LNCaP clone FGC (cell line): ENCODE results near the gene PHF3.
A peak's percentile ranks its signal among the peaks of the same experiment; 100 is the strongest.

Experiments used
- DNase-seq: peaks from one replicate; pipeline ENCODE4 v3.0.0-alpha.2; 2011; ENCODE audit warnings: low read depth
- H3K4me3 ChIP-seq: 2 replicates; pipeline ENCODE4 v1.5.1; 2011; ENCODE audit warnings: mild to moderate bottlenecking, low read depth, low read length, control low read depth
- CTCF ChIP-seq: IDR thresholded peaks from 2 replicates; pipeline ENCODE4 v1.5.1; 2012; ENCODE audit warnings: mild to moderate bottlenecking; ENCODE audit not compliant: control insufficient read depth, insufficient read depth; ENCODE audit errors: extremely low read depth

PHF3 gene, protein sequence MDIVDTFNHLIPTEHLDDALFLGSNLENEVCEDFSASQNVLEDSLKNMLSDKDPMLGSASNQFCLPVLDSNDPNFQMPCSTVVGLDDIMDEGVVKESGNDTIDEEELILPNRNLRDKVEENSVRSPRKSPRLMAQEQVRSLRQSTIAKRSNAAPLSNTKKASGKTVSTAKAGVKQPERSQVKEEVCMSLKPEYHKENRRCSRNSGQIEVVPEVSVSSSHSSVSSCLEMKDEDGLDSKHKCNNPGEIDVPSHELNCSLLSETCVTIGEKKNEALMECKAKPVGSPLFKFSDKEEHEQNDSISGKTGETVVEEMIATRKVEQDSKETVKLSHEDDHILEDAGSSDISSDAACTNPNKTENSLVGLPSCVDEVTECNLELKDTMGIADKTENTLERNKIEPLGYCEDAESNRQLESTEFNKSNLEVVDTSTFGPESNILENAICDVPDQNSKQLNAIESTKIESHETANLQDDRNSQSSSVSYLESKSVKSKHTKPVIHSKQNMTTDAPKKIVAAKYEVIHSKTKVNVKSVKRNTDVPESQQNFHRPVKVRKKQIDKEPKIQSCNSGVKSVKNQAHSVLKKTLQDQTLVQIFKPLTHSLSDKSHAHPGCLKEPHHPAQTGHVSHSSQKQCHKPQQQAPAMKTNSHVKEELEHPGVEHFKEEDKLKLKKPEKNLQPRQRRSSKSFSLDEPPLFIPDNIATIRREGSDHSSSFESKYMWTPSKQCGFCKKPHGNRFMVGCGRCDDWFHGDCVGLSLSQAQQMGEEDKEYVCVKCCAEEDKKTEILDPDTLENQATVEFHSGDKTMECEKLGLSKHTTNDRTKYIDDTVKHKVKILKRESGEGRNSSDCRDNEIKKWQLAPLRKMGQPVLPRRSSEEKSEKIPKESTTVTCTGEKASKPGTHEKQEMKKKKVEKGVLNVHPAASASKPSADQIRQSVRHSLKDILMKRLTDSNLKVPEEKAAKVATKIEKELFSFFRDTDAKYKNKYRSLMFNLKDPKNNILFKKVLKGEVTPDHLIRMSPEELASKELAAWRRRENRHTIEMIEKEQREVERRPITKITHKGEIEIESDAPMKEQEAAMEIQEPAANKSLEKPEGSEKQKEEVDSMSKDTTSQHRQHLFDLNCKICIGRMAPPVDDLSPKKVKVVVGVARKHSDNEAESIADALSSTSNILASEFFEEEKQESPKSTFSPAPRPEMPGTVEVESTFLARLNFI (N-terminal part only)

DNA sequence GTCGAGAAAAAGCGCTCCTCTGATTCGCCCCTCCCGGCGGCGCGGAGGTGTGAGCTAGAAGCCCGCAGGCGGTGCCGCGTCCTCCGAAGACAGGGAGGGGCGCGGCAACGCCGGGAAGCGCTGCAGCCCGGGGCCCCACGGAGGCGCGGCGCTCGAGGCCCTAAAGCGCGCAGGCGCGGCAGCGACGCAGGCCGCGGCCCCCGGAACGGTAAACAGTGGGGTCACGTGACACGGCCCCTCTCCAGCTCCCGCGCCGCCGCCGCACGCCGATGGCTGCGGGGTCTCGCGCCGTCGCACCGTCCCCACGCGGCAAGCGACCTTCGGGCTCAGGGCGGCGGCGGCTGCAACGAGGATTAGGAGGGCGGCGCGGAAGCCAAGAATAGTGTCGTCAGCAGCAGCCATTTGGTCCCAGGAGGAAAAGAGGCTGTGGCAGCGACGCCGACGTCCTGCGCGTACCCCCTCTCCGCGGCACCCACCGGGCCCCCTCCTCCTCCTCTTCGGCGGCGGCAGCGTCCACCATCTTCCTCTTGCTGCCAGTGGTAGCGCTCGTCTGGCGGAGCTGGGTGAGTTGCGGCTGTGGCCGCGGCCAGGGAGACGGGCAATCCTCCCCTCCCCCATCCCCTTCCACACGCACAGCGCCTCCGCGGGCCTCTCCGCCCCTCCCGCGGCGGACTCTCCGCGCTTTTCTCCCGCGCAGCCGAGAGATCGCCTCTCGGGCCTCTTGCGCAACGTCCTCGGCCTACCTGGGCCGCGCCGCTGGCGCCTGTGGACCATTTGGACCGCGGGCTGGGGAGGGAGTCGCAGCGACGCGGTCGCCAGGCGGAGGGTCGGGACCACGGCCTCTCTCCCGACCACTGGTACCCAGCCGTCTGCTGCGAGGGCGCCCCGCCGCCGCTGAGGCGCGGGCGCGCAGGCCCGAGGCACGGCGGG lies at the start of gene PHF3:
Gene PHF3, plus strand, starts transcription at position 215 of the 930 bp plus-strand sequence. CDS start 10,750 bp downstream, outside the sequence.
- TF ChIP-seq CTCF: peak; percentile 21; the same call in 1 of the 2 replicates
- peak within 1 kb of the TSS; percentile 93 for H3K4me3 ChIP-seq
- peak; percentile 62 for DNase-seq

DNA sequence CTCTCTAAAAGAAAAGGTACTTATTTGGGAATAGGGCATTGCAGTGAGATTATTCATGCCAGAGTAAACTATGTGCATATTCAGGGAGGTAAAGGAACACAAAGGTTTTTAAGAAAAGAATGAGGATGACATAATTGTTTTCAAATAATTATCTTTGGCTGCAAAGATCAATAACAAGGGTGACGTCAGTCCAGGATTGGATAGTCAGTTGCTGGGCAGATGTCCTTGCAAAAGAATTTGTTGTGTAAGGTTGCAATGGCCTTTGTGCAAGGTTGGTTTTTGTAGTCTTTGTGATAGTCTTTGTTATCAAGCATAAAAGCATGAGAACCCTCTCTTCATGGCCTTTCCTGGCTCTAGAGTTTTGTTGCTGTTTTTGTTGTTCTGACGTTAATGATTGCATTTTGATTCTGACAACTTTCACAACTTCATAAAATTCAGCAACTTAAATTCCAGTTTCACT lies 45.6 kb upstream of the PHF3 start:
- TF ChIP-seq CTCF: no peak
- no peak for DNase-seq
- no peak overlapping the region for H3K4me3 ChIP-seq

DNA sequence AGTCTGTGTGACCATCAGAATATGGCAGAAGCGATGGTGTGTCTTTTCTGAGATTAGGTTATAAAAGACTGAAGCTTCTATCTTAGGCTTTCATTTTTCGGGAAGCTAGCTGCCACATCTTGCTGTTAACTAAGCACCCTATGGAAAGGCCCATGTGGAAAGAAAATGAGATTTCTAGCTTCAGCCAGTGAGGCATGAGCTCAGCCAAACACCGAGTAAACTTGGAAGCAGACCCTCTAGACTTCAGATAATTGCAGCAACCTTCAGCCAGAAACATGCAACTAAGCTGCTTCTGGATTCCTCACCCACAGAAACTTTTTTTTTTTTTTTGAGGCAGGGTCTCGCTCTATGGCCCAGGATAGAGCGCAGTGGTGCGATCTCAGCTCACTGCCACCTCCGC lies 42.7 kb upstream of the PHF3 start:
- no peak overlapping the region for H3K4me3 ChIP-seq
- no peak for TF ChIP-seq CTCF
- DNase-seq: no peak

- no peak overlapping the region for H3K4me3 ChIP-seq
- DNase-seq: no peak
- no peak for TF ChIP-seq CTCF
Measured at GRCh38 chr6:63597141-63598048, 38.2 kb upstream of the PHF3 start.

DNA sequence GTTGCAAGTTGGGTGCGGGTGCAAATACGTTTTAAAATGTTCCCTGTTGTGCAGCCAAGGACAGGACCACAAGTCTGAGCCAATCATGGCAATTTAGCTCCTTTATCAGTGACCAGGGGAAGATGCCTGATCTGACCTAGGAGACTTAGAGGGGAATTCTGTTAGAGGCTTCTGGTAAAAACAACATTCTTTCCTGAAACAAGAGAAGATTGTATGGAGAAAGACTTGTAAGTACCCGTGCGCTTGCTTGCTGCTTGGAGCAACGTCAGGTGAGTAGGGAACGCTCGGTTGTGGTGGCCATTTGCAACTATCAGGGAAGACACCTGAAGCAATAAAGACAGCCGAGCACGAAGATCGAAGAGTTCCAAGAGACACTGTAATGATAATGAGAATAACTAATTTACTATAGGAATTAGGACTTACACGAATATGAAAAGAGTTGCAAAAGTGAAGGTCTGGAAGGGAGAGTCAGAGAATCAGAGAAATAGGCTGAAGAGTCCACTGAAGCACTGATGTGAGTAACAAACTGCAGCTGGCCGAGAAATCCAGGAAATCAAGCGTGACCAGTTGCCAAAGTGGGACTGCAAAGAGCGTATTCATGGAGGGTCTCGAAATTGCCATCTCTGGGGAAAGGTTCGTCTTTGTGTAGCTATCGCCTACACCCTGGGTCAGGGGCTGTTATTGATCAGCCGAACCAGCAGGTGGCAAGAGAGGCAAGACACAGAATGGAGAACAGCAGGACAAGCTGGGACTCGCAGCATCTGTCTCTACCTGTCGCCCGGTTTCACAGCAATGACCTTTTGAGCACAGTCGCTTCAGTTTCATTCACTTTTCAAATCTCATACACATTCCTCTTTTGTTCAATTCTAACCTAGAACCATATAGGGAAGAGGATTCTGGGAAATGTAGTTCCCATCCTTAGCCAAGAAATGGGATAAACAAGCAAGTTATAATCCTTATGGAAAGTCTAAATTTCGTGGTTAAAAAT lies 37.3 kb upstream of the PHF3 start:
- peak overlapping the region; percentile 42 for H3K4me3 ChIP-seq
- no peak for DNase-seq

More for the DNA sequence above, 37.3 kb upstream of the PHF3 start:
- TF ChIP-seq CTCF: peak; percentile 78
